ENCODE measurements around the gene ELF2. TPM values are rescaled to one million over a fixed set of nuclear protein-coding genes. Genes with fewer than 3 reads are reported as not detected.
"Not testable (repeated sequence)": the region's sequence is repeated elsewhere in the genome, so short reads cannot be mapped to it uniquely, and the experiment has no call there.

Gene ELF2
- total and polyA plus RNA-seq, 11 donors = 10.3 to 44.2 (median 34.0) TPM

- TF ChIP-seq POLR2A (IDR thresholded peaks at IDR 0.05) (no peak), CTCF (IDR thresholded peaks at IDR 0.05) (no peak)
- Histone ChIP-seq H3K27ac (no peak overlapping the region), H3K36me3 (no peaks in the 10 kb centered on the region), H3K9me3 (no peaks in the 10 kb centered on the region), H3K4me1 (no peaks in the 10 kb centered on the region), H3K27me3 (no peaks in the 10 kb centered on the region), H3K4me3 (no peak overlapping the region)
- ATAC-seq (no peak), DNase-seq (no peak)
- WGBS, 4 donors = 72 to 82% (median 80%) methylated on average over 4 of the region's 4 CpGs
- intact Hi-C loops (cut with DNase I) = no loop called here
Measured at GRCh38 chr4:139200102-139200501, 23.1 kb upstream of the ELF2 start.

DNA sequence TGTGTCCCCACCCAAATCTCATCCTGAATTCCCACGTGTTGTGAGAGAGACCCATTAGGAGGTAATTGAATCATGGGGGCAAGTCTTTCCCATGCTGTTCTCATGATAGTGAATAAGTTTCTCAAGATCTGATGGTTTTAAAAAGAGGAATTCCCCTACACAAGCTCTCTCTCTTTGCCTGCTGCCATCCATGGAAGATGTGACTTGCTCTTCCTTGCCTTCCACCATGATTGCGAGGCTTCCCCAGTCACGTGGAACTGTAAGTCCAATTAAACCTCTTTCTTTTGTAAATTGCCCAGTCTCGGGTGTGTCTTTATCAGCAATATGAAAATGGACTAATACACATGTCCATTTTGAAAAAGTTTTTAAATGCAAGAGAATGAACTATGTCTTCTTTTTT, 20.2 kb upstream of the ELF2 start:
- H3K9me3 ChIP-seq; H3K27me3 ChIP-seq; intact Hi-C loops (cut with DNase I); H3K27ac ChIP-seq; H3K36me3 ChIP-seq; H3K4me1 ChIP-seq; H3K4me3 ChIP-seq; DNase-seq; ATAC-seq: not testable (repeated sequence)
- WGBS, 4 donors = 80 to 89% (median 85%) methylated on average over 4 of the region's 4 CpGs

GRCh38 chr4:139196462-139196861, 19.4 kb upstream of the ELF2 start:
- Histone ChIP-seq H3K36me3 (no peaks in the 10 kb centered on the region), H3K27ac (no peak overlapping the region), H3K4me3 (no peak overlapping the region), H3K27me3 (no peaks in the 10 kb centered on the region), H3K9me3 (no peaks in the 10 kb centered on the region), H3K4me1 (no peaks in the 10 kb centered on the region)
- DNase-seq (no peak), ATAC-seq (no peak)
- no peak for TF ChIP-seq CTCF (IDR thresholded peaks at IDR 0.05)
- TF ChIP-seq POLR2A (IDR thresholded peaks at IDR 0.05) = no peak
- intact Hi-C loops (cut with DNase I) = no loop called here
- 57 to 83% (median 70%) methylated on average over 3 of the region's 3 CpGs for whole genome bisulfite sequencing, 4 donors

- Histone ChIP-seq H3K4me3 (no peak overlapping the region), H3K27ac (no peak overlapping the region), H3K9me3 (no peaks in the 10 kb centered on the region), H3K4me1 (peaks cover 0 to 18% (median 0%) of the 10 kb centered on the region in 12 donors), H3K27me3 (no peaks in the 10 kb centered on the region), H3K36me3 (no peaks in the 10 kb centered on the region)
- intact Hi-C loops (cut with DNase I) = no loop called here
- no peak for ATAC-seq
- DNase-seq = no peak
- TF ChIP-seq CTCF (IDR thresholded peaks at IDR 0.05) = no peak
- TF ChIP-seq POLR2A (IDR thresholded peaks at IDR 0.05) = no peak
- 85 to 87% (median 86%) methylated on average over 2 of the region's 2 CpGs for WGBS, 4 donors
Measured at GRCh38 chr4:139191373-139191772, 14.4 kb upstream of the ELF2 start.

DNA sequence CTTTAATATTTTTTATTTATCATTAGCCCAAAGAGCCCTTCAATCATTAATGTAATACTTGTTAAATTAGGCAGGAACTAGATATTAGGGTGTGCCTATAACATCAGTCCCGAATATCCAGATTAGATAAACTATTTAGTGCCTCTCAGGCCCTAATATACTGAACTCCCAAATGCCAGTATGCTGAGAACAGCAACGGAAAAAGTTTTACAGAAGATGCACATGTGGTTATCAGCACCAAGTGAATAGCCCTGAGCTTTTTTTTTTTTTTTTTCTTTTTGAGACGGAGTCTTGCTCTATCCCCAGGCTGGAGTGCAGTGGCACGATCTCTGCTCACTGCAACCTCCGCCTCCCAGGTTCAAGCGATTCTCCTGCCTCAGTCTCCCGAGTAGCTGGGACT, 13.0 kb upstream of the ELF2 start:
- H3K4me1 ChIP-seq = peaks cover 0 to 18% (median 0%) of the 10 kb centered on the region in 12 donors
- intact Hi-C loops (cut with DNase I) = no loop called here
- H3K27ac ChIP-seq = no peak overlapping the region
- DNase-seq (no peak), ATAC-seq (no peak)
- no peaks in the 10 kb centered on the region for H3K36me3 ChIP-seq
- H3K4me3 ChIP-seq = no peak overlapping the region
- no peak for TF ChIP-seq POLR2A (IDR thresholded peaks at IDR 0.05)
- TF ChIP-seq CTCF (IDR thresholded peaks at IDR 0.05) = no peak
- H3K27me3 ChIP-seq = no peaks in the 10 kb centered on the region
- 86 to 89% (median 87%) methylated on average over 7 of the region's 7 CpGs for WGBS, 4 donors
- H3K9me3 ChIP-seq = no peaks in the 10 kb centered on the region

Data from heart left ventricle (tissue), 16 donors.